Ovary (tissue), 3 donors: ENCODE data around the gene FER.
"Not testable (repeated sequence)": the region's sequence is repeated elsewhere in the genome, so short reads cannot be mapped to it uniquely, and the experiment has no call there.

Experiments used
- EP300 ChIP-seq: sonication (generic); formaldehyde crosslinking; IDR thresholded peaks from one replicate; pipeline ENCODE4 v1.6.1; 2017; ENCODE audit warnings: antibody characterized with exemption
- POLR2A ChIP-seq: fragments of 450-650 bp; IDR thresholded peaks from one replicate; pipeline ENCODE4 v1.6.1; 2017; ENCODE audit warnings: antibody characterized with exemption, mild to moderate bottlenecking, moderate library complexity
- TF ChIP-seq, protein P1 (sequence below), 3 donors: fragments of 450-650 bp in 2 of 3; fragments of 200-600 bp in 1 of 3; IDR thresholded peaks; one replicate each; pipeline versions ENCODE4 v1.5.1 to v1.8.0; 2016 to 2022; ENCODE audit warnings: antibody characterized with exemption in 3 of 3, mild to moderate bottlenecking in 1 of 3
- donor health status: DM: no; HTN: no; CAD: no.

DNA sequence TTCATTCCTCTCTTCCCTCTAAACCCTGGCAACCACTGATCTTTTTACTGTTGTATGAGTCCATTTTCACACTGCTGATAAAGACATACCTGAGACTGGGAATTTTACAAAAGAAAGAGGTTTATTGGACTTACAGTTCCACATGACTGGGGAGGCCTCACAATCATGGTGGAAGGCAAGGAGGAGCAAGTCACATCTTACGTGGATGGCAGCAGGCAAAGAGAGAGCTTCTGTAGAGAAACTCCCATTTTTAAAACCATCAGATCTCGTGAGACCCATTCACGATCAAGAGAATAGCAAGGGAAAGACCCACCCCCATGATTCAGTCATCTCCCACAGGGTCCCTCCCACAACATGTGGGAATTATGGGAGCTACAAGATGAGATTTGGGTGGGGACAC is 29.9 kb downstream of the FER start:
- TF ChIP-seq, protein P1, sequence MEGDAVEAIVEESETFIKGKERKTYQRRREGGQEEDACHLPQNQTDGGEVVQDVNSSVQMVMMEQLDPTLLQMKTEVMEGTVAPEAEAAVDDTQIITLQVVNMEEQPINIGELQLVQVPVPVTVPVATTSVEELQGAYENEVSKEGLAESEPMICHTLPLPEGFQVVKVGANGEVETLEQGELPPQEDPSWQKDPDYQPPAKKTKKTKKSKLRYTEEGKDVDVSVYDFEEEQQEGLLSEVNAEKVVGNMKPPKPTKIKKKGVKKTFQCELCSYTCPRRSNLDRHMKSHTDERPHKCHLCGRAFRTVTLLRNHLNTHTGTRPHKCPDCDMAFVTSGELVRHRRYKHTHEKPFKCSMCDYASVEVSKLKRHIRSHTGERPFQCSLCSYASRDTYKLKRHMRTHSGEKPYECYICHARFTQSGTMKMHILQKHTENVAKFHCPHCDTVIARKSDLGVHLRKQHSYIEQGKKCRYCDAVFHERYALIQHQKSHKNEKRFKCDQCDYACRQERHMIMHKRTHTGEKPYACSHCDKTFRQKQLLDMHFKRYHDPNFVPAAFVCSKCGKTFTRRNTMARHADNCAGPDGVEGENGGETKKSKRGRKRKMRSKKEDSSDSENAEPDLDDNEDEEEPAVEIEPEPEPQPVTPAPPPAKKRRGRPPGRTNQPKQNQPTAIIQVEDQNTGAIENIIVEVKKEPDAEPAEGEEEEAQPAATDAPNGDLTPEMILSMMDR (IDR thresholded peaks at IDR 0.05), result not testable (repeated sequence)
- not testable (repeated sequence) for TF ChIP-seq POLR2A, EP300
